GM23248 (cell line): ENCODE data around the gene IL1A. TPM values are rescaled to one million over a fixed set of nuclear protein-coding genes. Genes with fewer than 3 reads are reported as not detected.

Experiments used
- DNase-seq: peaks from one replicate; pipeline ENCODE4 v3.0.0-alpha.2; 2015
- H2AFZ ChIP-seq: fragments of 200-600 bp; sonication (generic); 2 replicates; pipeline ENCODE4 v1.6.1; 2016; ENCODE audit warnings: antibody characterized with exemption
- H3F3A ChIP-seq: fragments of 200-600 bp; sonication (generic); 2 replicates; pipeline ENCODE4 v1.6.1; 2016; ENCODE audit warnings: mild to moderate bottlenecking, antibody characterized with exemption, mixed run types; ENCODE audit not compliant: insufficient read depth
- H3K27ac ChIP-seq: fragments of 200-600 bp; sonication (generic); 2 replicates; pipeline ENCODE4 v1.5.1; 2016; ENCODE audit warnings: mild to moderate bottlenecking
- H3K27me3 ChIP-seq: fragments of 200-600 bp; sonication (generic); replicated peaks from 2 replicates; pipeline ENCODE4 v1.6.1; 2016; ENCODE audit warnings: mild to moderate bottlenecking; ENCODE audit not compliant: insufficient read depth
- H3K36me3 ChIP-seq: fragments of 200-600 bp; sonication (generic); 2 replicates; pipeline ENCODE4 v1.6.1; 2016; ENCODE audit warnings: low read depth, mild to moderate bottlenecking
- H3K4me1 ChIP-seq: fragments of 200-600 bp; sonication (generic); 2 replicates; pipeline ENCODE4 v1.6.1; 2016; ENCODE audit warnings: mild to moderate bottlenecking; ENCODE audit not compliant: insufficient read depth
- H3K4me2 ChIP-seq: fragments of 200-600 bp; sonication (generic); one replicate; pipeline ENCODE4 v1.6.1; 2016; ENCODE audit warnings: mild to moderate bottlenecking; ENCODE audit not compliant: unreplicated experiment
- H3K4me3 ChIP-seq: fragments of 200-600 bp; sonication (generic); 2 replicates; pipeline ENCODE4 v1.5.1; 2016; ENCODE audit warnings: mild to moderate bottlenecking
- H3K79me2 ChIP-seq: fragments of 200-600 bp; sonication (generic); 2 replicates; pipeline ENCODE4 v1.6.1; 2016; ENCODE audit warnings: mild to moderate bottlenecking; ENCODE audit not compliant: insufficient read depth
- H3K9ac ChIP-seq: fragments of 200-600 bp; sonication (generic); 2 replicates; pipeline ENCODE4 v1.6.1; 2016; ENCODE audit warnings: mild to moderate bottlenecking
- H3K9me2 ChIP-seq: fragments of 200-600 bp; sonication (generic); 2 replicates; pipeline ENCODE4 v1.6.1; 2016; ENCODE audit warnings: mixed run types, mild to moderate bottlenecking, moderate library complexity; ENCODE audit not compliant: insufficient read depth
- H3K9me3 ChIP-seq: fragments of 200-600 bp; sonication (generic); one replicate; pipeline ENCODE4 v1.6.1; 2017; ENCODE audit warnings: low read depth
- H4K20me1 ChIP-seq: fragments of 200-600 bp; sonication (generic); 2 replicates; pipeline ENCODE4 v1.6.0; 2016; ENCODE audit not compliant: insufficient read depth
- EZH2 ChIP-seq: fragments of 200-600 bp; sonication (generic); IDR thresholded peaks from 2 replicates; pipeline ENCODE4 v1.6.1; 2018; ENCODE audit warnings: antibody characterized with exemption, mild to moderate bottlenecking; ENCODE audit not compliant: insufficient read depth, poor library complexity, severe bottlenecking
- EZH2phosphoT487 ChIP-seq: fragments of 200-600 bp; sonication (generic); IDR thresholded peaks from 2 replicates; pipeline ENCODE4 v1.6.1; 2018; ENCODE audit warnings: antibody characterized with exemption, moderate library complexity, mild to moderate bottlenecking, low read depth; ENCODE audit not compliant: insufficient read depth
- WGBS, 2 experiments: methylation state at CpG; one replicate each; pipeline ENCODE4 v1.1.6; 2015 to 2017; ENCODE audit warnings: low lambda C conversion rate in 2 of 2, low coverage in 1 of 2; ENCODE audit errors: missing lambda C conversion rate in 2 of 2; 5-methylcytosine and 5-hydroxymethylcytosine counted together
- in situ Hi-C: fragments of 300-500 bp; cut with MboI; formaldehyde crosslinking; loops from 2 replicates; pipeline ENCODE4 v1.15.0; 2020
- polyA plus RNA-seq: library from polyadenylated mRNA; unstranded; fragments of >200 nt; fragmentation: Nextera tagmentation; extraction: Ambion mirVana; gene quantifications from 2 replicates; pipeline ENCODE4 v1.2.1, GENCODE V29; 2016
- total RNA-seq: library from RNA; depleted of rRNA; stranded (reverse); fragments of >200 nt; shearing (Covaris generic); gene quantifications from 2 replicates; pipeline ENCODE4 v1.2.3, GENCODE V29; 2014

The IL1A gene
- total and polyA plus RNA-seq, 2 experiments from 2014 or later = 0.54 TPM; not detected in 1

GRCh38 chr2:112768432-112768831, 15.9 kb downstream of the IL1A start:
- Histone ChIP-seq H3K9ac (no peak overlapping the region), H3K27ac (no peak overlapping the region), H3K9me3 (no peaks in the 10 kb centered on the region), H3F3A (peaks cover 5% of the 10 kb centered on the region; the same call in 1 of the 2 replicates), H3K9me2 (no peaks in the 10 kb centered on the region), H2AFZ (peak overlapping the region; percentile 67; the same call in 1 of the 2 replicates), H4K20me1 (no peaks in the 10 kb centered on the region), H3K4me1 (no peaks in the 10 kb centered on the region; the same call in 1 of the 2 replicates), H3K36me3 (no peaks in the 10 kb centered on the region), H3K4me3 (0 out of 2 replicates have a peak overlapping the region, but pooled peaks have one; percentile 24), H3K4me2 (peak overlapping the region; percentile 59), H3K79me2 (peaks cover 8% of the 10 kb centered on the region), H3K27me3 (no peaks in the 10 kb centered on the region)
- WGBS, 2 experiments = 9 to 15% methylated on average over 1 of the region's 1 CpG
- in situ Hi-C loops = no loop called here
- TF ChIP-seq EZH2phosphoT487 = no peak
- no peak for TF ChIP-seq EZH2
- peak; percentile 44 for DNase-seq

GRCh38 chr2:112767693-112768330, 16.5 kb downstream of the IL1A start:
- WGBS, 2 experiments = 70 to 71% methylated on average over 6 of the region's 6 CpGs
- DNase-seq = peak; percentile 15
- no peak overlapping the region for H3K27ac ChIP-seq

DNA sequence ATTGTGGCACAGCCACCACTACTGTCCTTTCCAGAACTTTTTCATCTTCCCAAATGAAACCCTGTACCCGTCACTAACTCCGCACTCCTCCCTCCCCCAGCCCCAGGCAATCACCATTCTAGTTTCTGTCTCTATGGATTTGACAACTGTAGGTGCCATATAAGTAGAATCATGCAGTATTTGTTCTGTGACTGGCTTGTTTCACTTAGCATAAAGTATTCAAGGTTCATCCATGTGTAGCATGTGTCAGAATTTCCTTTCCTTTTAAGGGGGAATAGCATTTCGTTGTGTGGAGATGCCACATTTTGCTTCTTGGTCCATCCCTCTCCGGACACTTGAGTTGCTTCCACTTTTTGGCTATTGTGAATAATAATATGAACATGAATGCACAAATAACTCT, 19.0 kb downstream of the IL1A start:
- 60 to 69% methylated on average over 4 of the region's 4 CpGs for WGBS, 2 experiments
- in situ Hi-C loops = no loop called here

More at GRCh38 chr2:112767693-112768330, 16.5 kb downstream of the IL1A start:
- Histone ChIP-seq H3K4me2 (peak overlapping the region; percentile 59), H3K79me2 (peaks cover 14% of the 10 kb centered on the region), H3K4me1 (no peaks in the 10 kb centered on the region; the same call in 1 of the 2 replicates), H3K36me3 (no peaks in the 10 kb centered on the region), H3K4me3 (0 out of 2 replicates have a peak overlapping the region, but pooled peaks have one; percentile 24), H3K9ac (peak overlapping the region; percentile 22; the same call in 1 of the 2 replicates), H2AFZ (peak overlapping the region; percentile 67), H4K20me1 (no peaks in the 10 kb centered on the region), H3F3A (peaks cover 5% of the 10 kb centered on the region; the same call in 1 of the 2 replicates), H3K27me3 (no peaks in the 10 kb centered on the region), H3K9me3 (no peaks in the 10 kb centered on the region), H3K9me2 (no peaks in the 10 kb centered on the region)
- in situ Hi-C loops = no loop called here
- TF ChIP-seq EZH2phosphoT487 (no peak), EZH2 (no peak)

GRCh38 chr2:112764071-112765044, 19.9 kb downstream of the IL1A start, which contains the start of gene CKAP2L:
Gene CKAP2L (minus strand): TSS chr2:112764609. CDS start chr2:112764598, 11 bp downstream.
- Histone ChIP-seq H3K79me2 (peaks cover 47% of the 10 kb centered on the region), H4K20me1 (no peaks in the 10 kb centered on the region), H3K4me2 (peak within 1 kb of the TSS; percentile 84), H3K4me1 (no peaks in the 10 kb centered on the region; the same call in 1 of the 2 replicates), H3K4me3 (peak within 1 kb of the TSS; percentile 85), H3K36me3 (no peaks in the 10 kb centered on the region), H3K27me3 (no peaks in the 10 kb centered on the region), H3K9me3 (no peaks in the 10 kb centered on the region), H3K9ac (peak within 1 kb of the TSS; percentile 84), H2AFZ (peak within 1 kb of the TSS; percentile 95), H3K9me2 (no peaks in the 10 kb centered on the region), H3F3A (peaks cover 5% of the 10 kb centered on the region; the same call in 1 of the 2 replicates), H3K27ac (peak within 1 kb of the TSS; percentile 34)
- TF ChIP-seq EZH2 = no peak
- no peak for TF ChIP-seq EZH2phosphoT487
- 2% methylated on average over 69 to 78 of the region's 79 CpGs for WGBS, 2 experiments
- in situ Hi-C loops = no loop called here
- peak; percentile 100 for DNase-seq

More for the DNA sequence above, 19.0 kb downstream of the IL1A start:
- DNase-seq = peak; percentile 11
- H3K4me3 ChIP-seq = peak overlapping the region; percentile 85
- H3F3A ChIP-seq = peaks cover 5% of the 10 kb centered on the region; the same call in 1 of the 2 replicates
- H3K9me3 ChIP-seq = no peaks in the 10 kb centered on the region
- peak overlapping the region; percentile 95 for H2AFZ ChIP-seq
- no peaks in the 10 kb centered on the region for H3K27me3 ChIP-seq
- peak overlapping the region; percentile 84 for H3K4me2 ChIP-seq
- H4K20me1 ChIP-seq = no peaks in the 10 kb centered on the region
- peak overlapping the region; percentile 84 for H3K9ac ChIP-seq
- H3K4me1 ChIP-seq = no peaks in the 10 kb centered on the region; the same call in 1 of the 2 replicates
- no peak overlapping the region for H3K27ac ChIP-seq
- H3K9me2 ChIP-seq = no peaks in the 10 kb centered on the region
- peaks cover 40% of the 10 kb centered on the region for H3K79me2 ChIP-seq
- TF ChIP-seq EZH2 (no peak), EZH2phosphoT487 (no peak)
- no peaks in the 10 kb centered on the region for H3K36me3 ChIP-seq
